Heart right ventricle (tissue), 16 donors: ENCODE results near the gene PANX1. TPM values are rescaled to one million over a fixed set of nuclear protein-coding genes. Genes with fewer than 3 reads are reported as not detected.

ENCODE experiments used
- ATAC-seq, 8 donors: fragments of 200-7000 bp; cut with Tn5 transposase; one replicate each; pipeline ENCODE4 v1.9.1; 2020; ENCODE audit warnings: mild to moderate bottlenecking in 8 of 8, moderate library complexity in 8 of 8, moderate number of reproducible peaks in 1 of 8
- DNase-seq, 2 donors: peaks; one replicate each; pipeline ENCODE4 v3.0.0-alpha.2; 2020
- H3K27ac ChIP-seq, 10 donors: fragments of 200-600 bp; sonication (generic) in 2 of 10; one replicate each; pipeline versions ENCODE4 v1.5.0 to v1.8.0; 2020 to 2022; ENCODE audit warnings: mild to moderate bottlenecking in 3 of 10
- H3K27me3 ChIP-seq, 7 donors: fragments of 200-600 bp; one replicate each; pipeline ENCODE4 v1.8.0; 2021 to 2022; ENCODE audit warnings: mild to moderate bottlenecking in 2 of 7
- H3K36me3 ChIP-seq, 9 donors: fragments of 200-600 bp; sonication (generic) in 1 of 9; one replicate each; pipeline versions ENCODE4 v1.5.0 to v1.8.0; 2020 to 2022; ENCODE audit warnings: mild to moderate bottlenecking in 2 of 9
- H3K4me1 ChIP-seq, 9 donors: fragments of 200-600 bp; sonication (generic) in 1 of 9; one replicate each; pipeline versions ENCODE4 v1.5.0 to v1.8.0; 2020 to 2022; ENCODE audit warnings: mild to moderate bottlenecking in 4 of 9
- H3K4me3 ChIP-seq, 10 donors: fragments of 200-600 bp; sonication (generic) in 2 of 10; one replicate each; pipeline versions ENCODE4 v1.5.0 to v1.8.0; 2020 to 2022; ENCODE audit warnings: mild to moderate bottlenecking in 7 of 10, moderate library complexity in 2 of 10
- H3K9me3 ChIP-seq, 11 donors: fragments of 200-600 bp in 10 of 11; sonication (generic) in 2 of 11; one replicate each; pipeline versions ENCODE4 v1.5.0 to v1.8.0; 2013 to 2022; ENCODE audit warnings: mild to moderate bottlenecking in 2 of 11, control low read depth in 1 of 11, moderate library complexity in 1 of 11
- WGBS, 2 donors: extraction: QIAGEN DNeasy Blood & Tissue Kit; methylation state at CpG; one replicate each; pipeline ENCODE4 v1.1.7; 2013; ENCODE audit warnings: inconsistent platforms in 1 of 2; 5-methylcytosine and 5-hydroxymethylcytosine counted together
- intact Hi-C, 10 donors: fragments of 100-400 bp; cut with DNase I; formaldehyde crosslinking; loops; one replicate each; pipeline versions ENCODE4 v1.11.1 to v1.14.2; 2022
- long read RNA-seq, 3 donors: library from polyadenylated mRNA; unstranded; transcript quantifications; one replicate each; pipeline ENCODE4 v2.0.0, GENCODE V29; 2020 to 2021
- polyA plus RNA-seq, 2 donors: library from polyadenylated mRNA; stranded (reverse); fragments of 200-250 nt; gene quantifications; one replicate each; pipeline ENCODE4 v1.2.3, GENCODE V29; 2013
- total RNA-seq, 10 donors: library from RNA; stranded (reverse); fragmentation: NEBNext Ultra II Directional in 3 of 10; extraction: Animal tissue kit (Norgen Biotek cat#: 25700) in 3 of 10; gene quantifications; one replicate each; pipeline versions ENCODE4 v1.2.1 to v1.2.4, GENCODE V29; 2021 to 2023
- TF ChIP-seq, protein P1 (sequence below), 9 donors: fragments of 200-600 bp; sonication (generic) in 2 of 9; IDR thresholded peaks; one replicate each; pipeline versions ENCODE4 v1.5.0 to v1.8.0; 2021 to 2022; ENCODE audit warnings: antibody characterized with exemption in 9 of 9, mild to moderate bottlenecking in 5 of 9, moderate library complexity in 1 of 9
- donor health status: Arrhythmogenic right ventricular cardiomyopathy.
- donor health status: ischemic (EF 13 %, LVEDD 7.1; RV severe dilation, severe dysfunction).
- donor health status: healthy with polysubstance abuse.
- donor health status: DM: no; HTN: yes; CAD: no.
- donor health status: DM: no; HTN: no; CAD: no.
- donor health status: ischemic (EF 25% LVEDD 6.9; RV normal size, moderate dysfunction).
- donor health status: ischemic (EF 25% LVEDD 5.7; RV mildly dilated, moderate dysfunction).
- donor health status: healthy.
- donor health status: DM: yes; HTN: yes; CAD: no.
- donor health status: Ischemic cardiomyopathy.
- donor health status: ischemic (EF 35%, LVEDD 5.7; RV mildly dilated, moderate dysfunction).
- donor health status: nonischemic (EF 11% LVEDD 7.7; RV severe dilation, severe dysfunction).
- donor health status: DM: yes; HTN: yes; CAD: no.
- donor health status: PGD.
- donor health status: ischemic (EF 29% LVEDD 5.4; RV normal size, mild dysfunction).
- donor health status: nonischemic (EF 23%, LVEDD 6.1; RV moderate dilation, normal function).

The PANX1 gene
- 10 to 100 TPM; 16.1 to 42.4 (median 22.0) TPM for total RNA-seq
- polyA plus RNA-seq, result 1 to 10 TPM; 4.4 to 5.9 TPM
- long read RNA-seq, donor 1, transcript PANX1-201 (5 exons, 2,769 nt), result major isoform, 35 of 45 reads
- long read RNA-seq, donor 1, partial matches to known transcripts, result 4 of 45 reads
- long read RNA-seq, donor 1, other reads (novel, unspliced or antisense), result 6 of 45 reads
- long read RNA-seq, donor 2, transcript PANX1-201 (5 exons, 2,769 nt), result major isoform, 29 of 32 reads
- long read RNA-seq, donor 2, partial matches to known transcripts, result 3 of 32 reads
- long read RNA-seq, donor 2, other reads (novel, unspliced or antisense), result 0 of 32 reads
- long read RNA-seq, donor 3, transcript PANX1-201 (5 exons, 2,769 nt), result major isoform, 44 of 58 reads
- long read RNA-seq, donor 3, partial matches to known transcripts, result 8 of 58 reads
- long read RNA-seq, donor 3, other reads (novel, unspliced or antisense), result 6 of 58 reads

- DNase-seq (peak; percentile 75 to 82), ATAC-seq (peak; percentile 85 to 96 (median 91))
- H3K9me3 ChIP-seq, result no peaks in the 10 kb centered on the region
- peak within 1 kb of the TSS; percentile 57 to 90 (median 84) for H3K4me3 ChIP-seq
- TF ChIP-seq, protein P1, sequence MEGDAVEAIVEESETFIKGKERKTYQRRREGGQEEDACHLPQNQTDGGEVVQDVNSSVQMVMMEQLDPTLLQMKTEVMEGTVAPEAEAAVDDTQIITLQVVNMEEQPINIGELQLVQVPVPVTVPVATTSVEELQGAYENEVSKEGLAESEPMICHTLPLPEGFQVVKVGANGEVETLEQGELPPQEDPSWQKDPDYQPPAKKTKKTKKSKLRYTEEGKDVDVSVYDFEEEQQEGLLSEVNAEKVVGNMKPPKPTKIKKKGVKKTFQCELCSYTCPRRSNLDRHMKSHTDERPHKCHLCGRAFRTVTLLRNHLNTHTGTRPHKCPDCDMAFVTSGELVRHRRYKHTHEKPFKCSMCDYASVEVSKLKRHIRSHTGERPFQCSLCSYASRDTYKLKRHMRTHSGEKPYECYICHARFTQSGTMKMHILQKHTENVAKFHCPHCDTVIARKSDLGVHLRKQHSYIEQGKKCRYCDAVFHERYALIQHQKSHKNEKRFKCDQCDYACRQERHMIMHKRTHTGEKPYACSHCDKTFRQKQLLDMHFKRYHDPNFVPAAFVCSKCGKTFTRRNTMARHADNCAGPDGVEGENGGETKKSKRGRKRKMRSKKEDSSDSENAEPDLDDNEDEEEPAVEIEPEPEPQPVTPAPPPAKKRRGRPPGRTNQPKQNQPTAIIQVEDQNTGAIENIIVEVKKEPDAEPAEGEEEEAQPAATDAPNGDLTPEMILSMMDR (IDR thresholded peaks at IDR 0.05), result peak in 2 of 9 donors; percentile 6 to 16
- no peaks in the 10 kb centered on the region for H3K27me3 ChIP-seq
- H3K4me1 ChIP-seq, result peaks cover 6 to 56% (median 53%) of the 10 kb centered on the region in 9 donors
- peak within 1 kb of the TSS; percentile 84 to 98 (median 94) for H3K27ac ChIP-seq
- H3K36me3 ChIP-seq, result no peaks in the 10 kb centered on the region
- intact Hi-C loops, result loop anchor here in 2 of 10 donors (2.0 kb wide), 2 partner anchors 22 to 24 kb away; no protein-coding TSS in a partner anchor
- 0% methylated on average over 87 to 92 of the region's 92 CpGs for WGBS, 2 donors
Measured at GRCh38 chr11:94128746-94129511, at the start of gene PANX1. Gene PANX1 (plus strand): TSS chr11:94128841. CDS start chr11:94129313, 472 bp downstream.

GRCh38 chr11:94084164-94084563 lies 44.5 kb upstream of the PANX1 start:
- Histone ChIP-seq H3K36me3 (no peaks in the 10 kb centered on the region), H3K4me3 (no peak overlapping the region), H3K27me3 (no peaks in the 10 kb centered on the region), H3K9me3 (peaks cover 0 to 8% (median 0%) of the 10 kb centered on the region in 11 donors), H3K4me1 (no peaks in the 10 kb centered on the region), H3K27ac (no peak overlapping the region)
- 93 to 95% methylated on average over 1 of the region's 1 CpG for WGBS, 2 donors
- TF ChIP-seq, protein P1 (IDR thresholded peaks at IDR 0.05), result no peak
- no peak for DNase-seq
- intact Hi-C loops, result loop anchor here in 1 of 10 donors (10.0 kb wide), 1 partner anchor 111 kb away; no protein-coding TSS in a partner anchor
- ATAC-seq, result no peak

GRCh38 chr11:94088906-94089305 lies 39.7 kb upstream of the PANX1 start:
- ATAC-seq (no peak), DNase-seq (no peak)
- Histone ChIP-seq H3K4me1 (no peaks in the 10 kb centered on the region), H3K4me3 (no peak overlapping the region), H3K27me3 (no peaks in the 10 kb centered on the region), H3K36me3 (no peaks in the 10 kb centered on the region), H3K27ac (no peak overlapping the region), H3K9me3 (no peaks in the 10 kb centered on the region)
- 82 to 90% methylated on average over 21 of the region's 21 CpGs for WGBS, 2 donors
- intact Hi-C loops, result loop anchor here in 1 of 10 donors (10.0 kb wide), 1 partner anchor 106 kb away; no protein-coding TSS in a partner anchor
- TF ChIP-seq, protein P1 (IDR thresholded peaks at IDR 0.05), result no peak

DNA sequence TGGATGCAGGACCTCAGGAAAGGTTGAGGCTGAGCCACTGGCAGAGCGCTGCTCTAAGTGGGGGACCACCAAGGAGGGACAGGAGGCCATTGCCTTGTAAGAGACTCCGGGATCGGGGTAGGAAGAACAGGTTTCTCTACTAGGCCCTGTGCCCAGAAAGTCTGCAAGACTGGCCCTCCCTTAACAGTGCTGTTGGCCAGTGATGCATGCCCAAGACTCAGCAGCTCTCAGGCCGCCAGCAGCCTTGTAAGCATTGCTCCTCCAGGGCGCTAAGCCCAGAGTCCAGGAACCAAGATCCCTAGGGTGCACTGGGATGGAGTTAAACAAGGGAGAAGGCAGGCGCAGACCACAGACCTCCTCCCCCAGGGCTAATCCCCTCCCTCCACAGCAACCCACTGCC lies 39.3 kb upstream of the PANX1 start:
- DNase-seq, result no peak
- Histone ChIP-seq H3K36me3 (no peaks in the 10 kb centered on the region), H3K27ac (no peak overlapping the region), H3K9me3 (peaks cover 0 to under 1% (median 0%) of the 10 kb centered on the region in 11 donors), H3K27me3 (no peaks in the 10 kb centered on the region), H3K4me3 (no peak overlapping the region), H3K4me1 (no peaks in the 10 kb centered on the region)
- TF ChIP-seq, protein P1 (IDR thresholded peaks at IDR 0.05), result no peak
- no peak for ATAC-seq
- intact Hi-C loops, result loop anchor here in 1 of 10 donors (10.0 kb wide), 1 partner anchor 105 kb away; no protein-coding TSS in a partner anchor
- WGBS, 2 donors, result 90 to 93% methylated on average over 6 of the region's 6 CpGs
